ENCODE measurements around the gene UBA1.
"Not testable (repeated sequence)": the region's sequence is repeated elsewhere in the genome, so short reads cannot be mapped to it uniquely, and the experiment has no call there.

The UBA1 gene

DNA sequence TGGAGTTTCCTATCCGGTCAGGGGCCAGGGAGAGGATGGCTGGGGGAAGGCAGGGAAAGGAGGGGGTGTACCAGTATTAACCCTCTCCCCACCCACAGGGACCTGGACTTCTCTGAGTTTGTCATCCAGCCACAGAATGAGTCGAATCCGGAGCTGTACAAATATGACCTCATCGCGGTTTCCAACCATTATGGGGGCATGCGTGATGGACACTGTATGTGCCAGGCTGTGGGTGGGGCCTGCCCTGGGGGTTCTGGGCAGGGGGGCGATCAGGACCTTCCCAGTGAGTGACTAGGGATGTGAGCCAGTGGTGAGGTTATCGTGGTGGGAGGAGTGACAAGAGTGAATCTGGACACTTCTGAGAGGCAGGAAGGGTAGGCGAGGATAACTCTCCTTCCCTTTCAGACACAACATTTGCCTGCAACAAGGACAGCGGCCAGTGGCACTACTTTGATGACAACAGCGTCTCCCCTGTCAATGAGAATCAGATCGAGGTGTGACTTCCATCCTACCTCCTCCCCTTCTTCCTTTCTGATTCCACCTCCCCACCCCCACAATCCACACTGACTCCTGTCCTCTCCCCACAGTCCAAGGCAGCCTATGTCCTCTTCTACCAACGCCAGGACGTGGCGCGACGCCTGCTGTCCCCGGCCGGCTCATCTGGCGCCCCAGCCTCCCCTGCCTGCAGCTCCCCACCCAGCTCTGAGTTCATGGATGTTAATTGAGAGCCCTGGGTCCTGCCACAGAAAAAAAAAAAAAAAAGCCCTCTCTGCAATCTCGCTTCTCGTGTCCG, 53.8 kb downstream of the UBA1 start:
- in situ Hi-C loops (cut with MboI; ENCODE audit: low sequenced_read_pairs), result no loop called here

DNA sequence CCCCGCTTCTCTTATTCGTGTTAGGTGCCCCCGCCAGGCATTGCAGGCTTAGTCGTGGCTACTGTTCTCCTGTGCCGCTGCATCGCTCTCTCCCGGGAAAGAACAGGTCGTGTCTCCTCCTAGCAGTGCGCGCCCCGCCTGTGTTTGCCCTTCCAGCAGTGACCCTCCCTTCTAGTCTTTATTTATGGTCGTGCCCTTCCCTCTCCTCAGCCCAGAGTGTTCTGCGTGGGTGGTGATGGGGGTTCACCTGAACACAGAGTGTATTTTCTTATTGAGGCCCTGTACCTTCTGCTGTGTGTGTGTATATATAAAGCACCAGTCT, 54.3 kb downstream of the UBA1 start:
- in situ Hi-C loops (cut with MboI; ENCODE audit: low sequenced_read_pairs), result no loop called here

DNA sequence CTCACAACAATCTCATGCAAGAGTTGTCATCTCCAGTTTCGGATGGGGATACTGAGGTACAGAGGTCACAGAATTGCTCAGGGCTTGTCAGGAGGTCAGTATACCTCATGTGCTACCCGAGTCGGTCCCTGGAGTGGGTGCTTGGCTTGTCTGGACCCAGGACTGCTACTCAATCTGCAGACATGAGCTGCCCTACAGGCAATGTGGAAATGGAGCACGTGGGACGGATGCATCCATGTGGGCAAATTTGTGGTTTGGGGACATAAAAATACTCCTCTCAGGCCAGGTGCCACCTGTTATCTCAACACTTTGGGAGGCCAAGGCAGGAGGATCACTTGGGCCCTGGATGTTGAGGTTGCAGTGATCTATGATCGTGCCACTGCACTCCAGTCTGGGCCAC, 54.9 kb downstream of the UBA1 start:
- in situ Hi-C loops (cut with MboI; ENCODE audit: low sequenced_read_pairs), result no loop called here

DNA sequence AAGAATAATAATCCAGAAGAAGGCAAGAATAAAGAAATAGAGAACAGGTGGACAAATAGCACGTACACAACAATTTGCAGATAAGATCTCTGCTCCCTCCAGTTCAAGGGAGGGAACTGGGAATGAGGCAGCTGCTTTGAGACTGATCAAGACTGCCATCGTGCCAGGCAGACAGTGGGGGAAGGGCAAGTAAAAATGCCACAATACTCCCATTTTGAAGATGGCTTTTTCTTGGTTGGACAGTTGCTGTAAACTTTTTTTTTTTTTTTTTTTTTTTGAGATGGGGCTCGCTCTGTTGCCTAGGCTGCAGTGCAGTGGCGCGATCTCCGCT, 56.4 kb downstream of the UBA1 start:
- in situ Hi-C loops (cut with MboI; ENCODE audit: low sequenced_read_pairs), result no loop called here

DNA sequence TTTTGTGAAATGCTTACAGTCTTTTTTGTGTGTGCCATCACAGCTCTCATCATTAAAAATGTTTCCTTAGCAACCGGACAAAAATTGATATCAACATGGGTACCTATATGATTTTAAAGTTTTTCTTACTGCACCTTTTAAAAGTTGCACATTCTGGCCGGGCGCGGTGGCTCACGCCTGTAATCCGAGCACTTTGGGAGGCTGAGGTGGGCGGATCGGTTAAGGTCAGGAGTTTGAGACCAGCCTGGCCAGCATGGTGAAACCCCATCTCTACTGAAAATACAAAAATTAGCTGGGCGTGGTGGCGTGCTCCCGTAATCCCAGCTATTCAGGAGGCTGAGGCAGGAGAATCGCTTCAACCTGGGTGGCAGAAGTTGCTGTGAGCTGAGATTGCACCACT, 64.0 kb downstream of the UBA1 start:
- in situ Hi-C loops (cut with MboI; ENCODE audit: low sequenced_read_pairs), result not testable (repeated sequence)
